ENCODE measurements around the gene KLB. TPM values are rescaled to one million over a fixed set of nuclear protein-coding genes. Genes with fewer than 3 reads are reported as not detected.

Gene KLB
- total RNA-seq, 4 donors from 2014 or later: 0.34 to 0.76 (median 0.68) TPM

DNA sequence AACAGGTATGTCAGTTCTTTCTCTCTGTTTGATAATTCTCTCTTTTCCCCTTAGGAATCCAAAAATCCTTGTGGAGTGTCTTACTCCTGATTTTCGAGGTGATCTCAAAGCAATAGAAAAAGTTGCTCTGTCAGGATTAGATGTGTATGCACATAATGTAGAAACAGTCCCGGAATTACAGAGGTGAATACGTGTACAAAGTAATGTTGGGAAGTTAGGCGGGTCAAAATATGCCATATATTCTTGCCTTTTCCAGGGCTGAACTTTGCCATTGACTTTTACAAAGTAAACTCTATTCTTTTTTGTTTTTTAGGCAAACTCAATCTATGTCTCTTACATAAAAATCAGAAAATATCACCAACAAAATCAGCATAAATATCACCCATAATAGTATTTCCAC lies 60.7 kb downstream of the KLB start:
- Histone ChIP-seq H3K36me3 (peaks cover 46% of the 10 kb centered on the region), H3K27me3 (no peaks in the 10 kb centered on the region), H3K27ac (no peak overlapping the region), H3K4me1 (peaks cover 12% of the 10 kb centered on the region), H3K9me3 (no peaks in the 10 kb centered on the region), H3K4me3 (no peak overlapping the region)
- no peak for TF ChIP-seq POLR2A (IDR thresholded peaks at IDR 0.05)
- TF ChIP-seq CTCF (IDR thresholded peaks at IDR 0.05): no peak
- no peak for TF ChIP-seq POLR2AphosphoS5 (IDR thresholded peaks at IDR 0.05)
- TF ChIP-seq EP300 (IDR thresholded peaks at IDR 0.05): no peak
- 95% methylated on average over 4 of the region's 4 CpGs for WGBS
- DNase-seq (ENCODE audit: low spot score in 2 of 2): no peak

DNA sequence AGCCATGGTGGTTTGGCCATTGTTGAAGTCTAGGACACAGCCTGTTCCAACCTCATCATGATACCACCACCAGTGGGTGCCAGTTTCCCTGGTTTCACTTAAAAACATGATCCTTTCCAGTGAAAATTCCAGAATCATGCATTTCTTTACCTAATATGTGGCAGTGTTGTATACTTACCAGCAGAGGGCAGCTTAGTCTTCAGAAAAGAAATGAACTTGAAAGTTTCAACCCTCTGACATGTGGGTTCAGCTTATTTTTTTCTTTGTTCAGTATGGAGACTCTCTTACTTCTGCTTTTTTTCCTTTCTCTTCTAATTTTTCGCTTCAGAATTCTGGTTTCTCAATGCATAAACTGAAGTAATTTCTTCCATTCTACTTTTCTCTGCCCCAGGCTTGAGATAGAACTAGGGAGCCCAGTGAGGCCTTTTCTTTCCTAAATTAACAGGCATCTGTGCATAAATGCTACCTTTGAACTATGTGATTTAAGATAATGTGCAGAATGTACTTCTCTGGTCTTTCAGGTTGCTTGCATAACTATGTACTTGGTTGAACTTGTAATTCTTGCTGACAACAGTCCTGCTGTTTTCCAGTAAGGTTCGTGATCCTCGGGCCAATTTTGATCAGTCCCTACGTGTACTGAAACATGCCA lies 62.8 kb downstream of the KLB start:
- Histone ChIP-seq H3K27ac (peak overlapping the region; percentile 45), H3K9me3 (no peaks in the 10 kb centered on the region), H3K4me1 (peaks cover 12% of the 10 kb centered on the region), H3K27me3 (no peaks in the 10 kb centered on the region), H3K4me3 (no peak overlapping the region), H3K36me3 (peaks cover 41% of the 10 kb centered on the region)
- TF ChIP-seq POLR2AphosphoS5 (IDR thresholded peaks at IDR 0.05): no peak
- peak; percentile 70 to 72 for TF ChIP-seq CTCF (IDR thresholded peaks at IDR 0.05)
- no peak for TF ChIP-seq EP300 (IDR thresholded peaks at IDR 0.05)
- TF ChIP-seq POLR2A (IDR thresholded peaks at IDR 0.05): no peak
- DNase-seq (ENCODE audit: low spot score in 2 of 2): no peak
- WGBS: 54% methylated on average over 4 of the region's 4 CpGs

- 93% methylated on average over 1 of the region's 1 CpG for WGBS
- peaks cover 37% of the 10 kb centered on the region for H3K36me3 ChIP-seq
These were observed 63.7 kb downstream of the KLB start for GRCh38 chr4:39470402-39470801.

DNA sequence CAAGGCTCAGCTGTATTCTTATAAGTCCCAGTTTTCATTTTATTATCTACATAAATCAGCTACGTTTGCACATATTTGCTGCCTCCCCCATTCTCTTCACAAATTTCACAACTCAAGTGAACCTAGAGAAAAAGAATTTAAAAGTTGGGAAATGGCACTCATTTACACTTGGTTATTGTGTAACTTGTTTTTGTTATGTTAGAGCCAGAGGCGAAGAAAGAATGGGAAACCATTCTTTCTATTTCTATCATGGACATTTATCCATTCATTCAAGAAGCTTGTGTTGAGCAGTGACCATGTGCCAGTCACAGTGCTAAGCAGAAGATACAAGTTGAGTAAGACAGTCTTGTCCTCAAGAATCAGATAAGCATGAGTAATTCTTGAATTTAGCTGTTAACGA lies 65.7 kb downstream of the KLB start:
- TF ChIP-seq POLR2AphosphoS5 (IDR thresholded peaks at IDR 0.05): no peak
- no peak for DNase-seq (ENCODE audit: low spot score in 2 of 2)

More at GRCh38 chr4:39470402-39470801, 63.7 kb downstream of the KLB start:
- TF ChIP-seq POLR2AphosphoS5 (IDR thresholded peaks at IDR 0.05): no peak
- TF ChIP-seq EP300 (IDR thresholded peaks at IDR 0.05): no peak
- no peak for TF ChIP-seq POLR2A (IDR thresholded peaks at IDR 0.05)
- no peak for TF ChIP-seq CTCF (IDR thresholded peaks at IDR 0.05)
- Histone ChIP-seq H3K4me3 (no peak overlapping the region), H3K27ac (no peak overlapping the region), H3K9me3 (no peaks in the 10 kb centered on the region), H3K4me1 (peaks cover 12% of the 10 kb centered on the region), H3K27me3 (no peaks in the 10 kb centered on the region)
- DNase-seq (ENCODE audit: low spot score in 2 of 2): no peak

DNA sequence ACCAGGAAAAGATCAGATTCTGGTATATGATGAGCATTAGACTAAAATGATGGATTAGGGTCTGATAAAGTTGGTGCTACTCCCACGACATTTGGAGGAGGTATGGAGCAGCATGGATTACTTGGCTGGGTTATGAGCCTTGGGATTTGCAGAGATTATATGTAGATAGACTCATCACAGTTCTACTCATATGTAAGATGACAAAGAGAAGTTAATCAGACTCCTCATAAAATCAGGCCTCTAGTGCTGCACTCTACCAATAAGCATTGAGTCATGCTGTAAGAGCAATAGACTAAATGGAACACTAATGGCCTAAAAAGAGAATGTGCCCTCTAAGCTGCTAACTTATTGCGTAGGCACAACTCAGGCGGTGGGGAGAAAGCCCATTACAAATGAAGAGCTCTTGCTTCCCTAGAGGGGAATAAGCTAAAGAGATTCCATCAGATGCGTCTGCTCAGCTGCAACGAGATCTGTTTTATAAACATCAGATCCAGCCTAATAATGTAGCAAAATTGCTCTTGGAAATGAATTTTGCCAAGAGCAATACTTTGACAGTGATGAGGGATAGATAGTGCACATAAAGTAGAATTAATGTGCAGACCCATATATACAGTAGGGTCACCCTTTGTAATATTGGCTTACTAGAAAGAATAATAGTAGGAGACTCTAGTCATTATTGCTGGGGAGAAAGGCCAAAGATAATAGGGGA lies 69.6 kb downstream of the KLB start:
- no peak for DNase-seq (ENCODE audit: low spot score in 2 of 2)
- H3K4me1 ChIP-seq: no peaks in the 10 kb centered on the region
- H3K9me3 ChIP-seq: no peaks in the 10 kb centered on the region
- H3K36me3 ChIP-seq: peaks cover 42% of the 10 kb centered on the region
- TF ChIP-seq POLR2AphosphoS5 (IDR thresholded peaks at IDR 0.05) (no peak), EP300 (IDR thresholded peaks at IDR 0.05) (no peak), CTCF (IDR thresholded peaks at IDR 0.05) (no peak), POLR2A (IDR thresholded peaks at IDR 0.05) (no peak)
- WGBS: 86% methylated on average over 5 of the region's 5 CpGs
- H3K27me3 ChIP-seq: no peaks in the 10 kb centered on the region
- no peak overlapping the region for H3K27ac ChIP-seq
- no peak overlapping the region for H3K4me3 ChIP-seq

More for the DNA sequence above, 65.7 kb downstream of the KLB start:
- no peaks in the 10 kb centered on the region for H3K9me3 ChIP-seq
- H3K4me3 ChIP-seq: no peak overlapping the region
- H3K4me1 ChIP-seq: peaks cover 12% of the 10 kb centered on the region
- H3K36me3 ChIP-seq: peaks cover 38% of the 10 kb centered on the region
- H3K27ac ChIP-seq: no peak overlapping the region
- H3K27me3 ChIP-seq: no peaks in the 10 kb centered on the region
- WGBS: 86% methylated on average over 3 of the region's 3 CpGs

Measured in suprapubic skin (tissue), 4 donors.